Hepatocyte (in vitro differentiated cells): ENCODE results near the gene NKD1.

Experiments used
- EZH2 ChIP-seq: fragments of 200-600 bp; sonication (generic); IDR thresholded peaks from 2 replicates; pipeline ENCODE4 v1.6.1; 2016; ENCODE audit warnings: antibody characterized with exemption, mild to moderate bottlenecking, borderline replicate concordance
- TF ChIP-seq, protein P1 (sequence below): fragments of 200-600 bp; sonication (generic); IDR thresholded peaks from 2 replicates; pipeline ENCODE4 v1.5.1; 2016; ENCODE audit warnings: antibody characterized with exemption, mild to moderate bottlenecking; ENCODE audit not compliant: poor library complexity

GRCh38 chr16:50640919-50641817 lies 93.0 kb downstream of the NKD1 start:
- TF ChIP-seq, protein P1, sequence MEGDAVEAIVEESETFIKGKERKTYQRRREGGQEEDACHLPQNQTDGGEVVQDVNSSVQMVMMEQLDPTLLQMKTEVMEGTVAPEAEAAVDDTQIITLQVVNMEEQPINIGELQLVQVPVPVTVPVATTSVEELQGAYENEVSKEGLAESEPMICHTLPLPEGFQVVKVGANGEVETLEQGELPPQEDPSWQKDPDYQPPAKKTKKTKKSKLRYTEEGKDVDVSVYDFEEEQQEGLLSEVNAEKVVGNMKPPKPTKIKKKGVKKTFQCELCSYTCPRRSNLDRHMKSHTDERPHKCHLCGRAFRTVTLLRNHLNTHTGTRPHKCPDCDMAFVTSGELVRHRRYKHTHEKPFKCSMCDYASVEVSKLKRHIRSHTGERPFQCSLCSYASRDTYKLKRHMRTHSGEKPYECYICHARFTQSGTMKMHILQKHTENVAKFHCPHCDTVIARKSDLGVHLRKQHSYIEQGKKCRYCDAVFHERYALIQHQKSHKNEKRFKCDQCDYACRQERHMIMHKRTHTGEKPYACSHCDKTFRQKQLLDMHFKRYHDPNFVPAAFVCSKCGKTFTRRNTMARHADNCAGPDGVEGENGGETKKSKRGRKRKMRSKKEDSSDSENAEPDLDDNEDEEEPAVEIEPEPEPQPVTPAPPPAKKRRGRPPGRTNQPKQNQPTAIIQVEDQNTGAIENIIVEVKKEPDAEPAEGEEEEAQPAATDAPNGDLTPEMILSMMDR, result no peak
- no peak for TF ChIP-seq EZH2
